Measurements from ENCODE around the gene PTGES. TPM values are rescaled to one million over a fixed set of nuclear protein-coding genes. Genes with fewer than 3 reads are reported as not detected.

PTGES gene
- total and polyA plus RNA-seq, 9 of the 15 experiments (the other 6 are each of a cell fraction or from before 2014, with no cell fraction given): 0.13 TPM; not detected in 8

DNA sequence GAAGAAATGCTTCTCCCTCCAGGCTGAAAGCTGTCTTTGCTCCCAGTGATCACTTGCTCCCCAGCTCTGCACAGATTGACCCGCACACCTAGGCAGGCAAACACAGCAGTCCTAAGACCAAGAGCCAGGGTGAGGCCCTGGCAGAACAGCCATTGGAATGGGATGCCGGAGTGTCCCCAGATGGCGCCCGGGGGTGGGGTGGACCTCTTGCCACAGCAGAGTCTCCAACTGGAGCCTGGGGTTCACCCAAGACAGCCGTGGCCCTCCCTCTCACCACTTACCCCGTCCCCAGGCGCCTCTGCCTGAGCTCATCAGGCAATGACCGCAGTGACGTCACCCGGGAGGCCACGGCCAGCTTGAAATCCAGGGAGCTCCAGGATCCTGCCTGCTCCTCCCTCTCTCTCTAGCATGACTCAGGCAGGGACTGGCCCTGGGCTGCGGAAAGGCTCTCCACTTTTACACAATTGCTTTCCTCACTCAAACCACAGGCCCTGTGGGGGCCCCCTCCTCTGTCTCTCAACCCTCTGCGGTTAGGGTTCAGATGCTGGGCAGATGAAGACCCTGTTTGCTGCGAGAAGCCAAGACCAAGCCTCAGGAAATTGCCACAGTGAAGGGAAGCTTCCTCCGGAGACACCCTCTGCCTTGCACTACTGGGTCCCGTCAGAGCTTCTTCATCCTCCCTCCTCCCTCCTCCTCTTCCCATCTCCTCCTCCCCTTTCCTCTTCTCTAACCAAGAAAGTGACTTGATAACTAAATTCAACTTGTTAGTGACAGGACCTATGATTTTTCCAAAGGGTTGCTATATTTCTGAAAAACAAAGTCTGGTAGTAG is 24.3 kb upstream of the PTGES start (continued):
- TF ChIP-seq, protein P1, sequence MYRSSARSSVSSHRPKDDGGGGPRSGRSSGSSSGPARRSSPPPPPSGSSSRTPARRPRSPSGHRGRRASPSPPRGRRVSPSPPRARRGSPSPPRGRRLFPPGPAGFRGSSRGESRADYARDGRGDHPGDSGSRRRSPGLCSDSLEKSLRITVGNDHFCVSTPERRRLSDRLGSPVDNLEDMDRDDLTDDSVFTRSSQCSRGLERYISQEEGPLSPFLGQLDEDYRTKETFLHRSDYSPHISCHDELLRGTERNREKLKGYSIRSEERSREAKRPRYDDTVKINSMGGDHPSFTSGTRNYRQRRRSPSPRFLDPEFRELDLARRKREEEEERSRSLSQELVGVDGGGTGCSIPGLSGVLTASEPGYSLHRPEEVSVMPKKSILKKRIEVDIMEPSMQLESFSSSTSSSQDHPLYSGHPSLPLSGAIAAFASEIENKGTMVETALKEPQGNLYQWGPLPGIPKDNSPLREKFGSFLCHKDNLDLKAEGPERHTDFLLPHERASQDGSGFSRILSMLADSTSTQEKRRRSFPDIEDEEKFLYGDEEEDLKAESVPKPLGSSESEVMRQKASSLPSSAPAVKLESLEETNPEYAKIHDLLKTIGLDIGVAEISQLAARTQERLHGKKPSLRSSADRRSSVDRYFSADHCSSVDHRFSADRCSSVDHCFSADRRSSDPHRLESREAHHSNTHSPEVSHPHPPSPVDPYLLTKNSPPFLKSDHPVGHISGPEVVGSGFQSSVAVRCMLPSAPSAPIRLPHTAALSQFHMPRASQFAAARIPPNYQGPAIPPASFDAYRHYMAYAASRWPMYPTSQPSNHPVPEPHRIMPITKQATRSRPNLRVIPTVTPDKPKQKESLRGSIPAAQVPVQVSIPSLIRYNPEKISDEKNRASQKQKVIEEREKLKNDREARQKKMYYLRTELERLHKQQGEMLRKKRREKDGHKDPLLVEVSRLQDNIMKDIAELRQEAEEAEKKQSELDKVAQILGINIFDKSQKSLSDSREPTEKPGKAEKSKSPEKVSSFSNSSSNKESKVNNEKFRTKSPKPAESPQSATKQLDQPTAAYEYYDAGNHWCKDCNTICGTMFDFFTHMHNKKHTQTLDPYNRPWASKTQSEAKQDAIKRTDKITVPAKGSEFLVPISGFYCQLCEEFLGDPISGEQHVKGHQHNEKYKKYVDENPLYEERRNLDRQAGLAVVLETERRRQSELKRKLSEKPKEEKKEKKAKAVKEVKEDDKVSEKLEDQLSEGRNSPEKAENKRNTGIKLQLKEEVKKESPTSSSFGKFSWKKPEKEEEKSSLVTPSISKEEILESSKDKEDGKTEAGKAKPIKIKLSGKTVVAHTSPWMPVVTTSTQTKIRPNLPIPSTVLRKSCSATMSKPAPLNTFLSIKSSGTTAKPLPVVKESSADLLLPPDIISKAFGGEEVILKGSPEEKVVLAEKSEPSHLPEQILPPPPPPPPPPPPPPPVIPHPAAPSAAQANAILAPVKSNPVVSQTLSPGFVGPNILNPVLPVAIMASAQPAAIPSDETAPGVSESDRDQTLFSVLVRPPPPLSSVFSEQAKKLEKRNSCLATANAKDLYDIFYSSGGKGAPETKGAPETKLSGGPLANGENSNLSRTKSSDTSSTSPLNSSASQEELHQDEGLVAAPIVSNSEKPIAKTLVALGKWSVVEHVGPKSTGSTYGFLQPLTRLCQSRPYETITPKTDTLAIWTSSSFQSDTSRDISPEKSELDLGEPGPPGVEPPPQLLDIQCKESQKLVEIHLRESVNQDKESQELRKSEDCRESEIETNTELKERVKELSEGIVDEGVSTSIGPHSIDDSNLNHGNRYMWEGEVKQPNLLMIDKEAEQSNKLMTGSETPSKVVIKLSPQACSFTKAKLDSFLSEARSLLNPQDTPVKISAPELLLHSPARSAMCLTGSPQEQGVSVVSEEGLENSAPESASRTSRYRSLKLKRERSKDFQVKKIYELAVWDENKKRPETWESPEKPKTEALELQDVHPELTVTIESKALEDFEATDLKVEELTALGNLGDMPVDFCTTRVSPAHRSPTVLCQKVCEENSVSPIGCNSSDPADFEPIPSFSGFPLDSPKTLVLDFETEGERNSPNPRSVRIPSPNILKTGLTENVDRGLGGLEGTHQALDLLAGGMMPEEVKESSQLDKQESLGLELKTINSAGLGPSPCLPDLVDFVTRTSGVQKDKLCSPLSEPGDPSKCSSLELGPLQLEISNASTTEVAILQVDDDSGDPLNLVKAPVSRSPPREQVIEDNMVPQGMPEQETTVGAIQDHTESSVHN (IDR thresholded peaks at IDR 0.05; ENCODE audit: borderline replicate concordance in 1 of 2, low read depth in 1 of 2): peak in 1 of 2 experiments; percentile 92; a peak in 2 of 4 replicates
- no peak for TF ChIP-seq SRSF7 (optimal IDR thresholded peaks at IDR 0.05; ENCODE audit: low read depth, low read length)
- TF ChIP-seq RUNX1 (IDR thresholded peaks at IDR 0.05; ENCODE audit: low read depth): no peak; the same call in 1 of the 2 replicates
- no peak; the same call in 1 of the 2 replicates for TF ChIP-seq ZNF408 (CRISPR knock-in tag; IDR thresholded peaks at IDR 0.05; ENCODE audit: low read depth)
- no peak for TF ChIP-seq BDP1 (IDR thresholded peaks at IDR 0.05; ENCODE audit: insufficient read depth, insufficient read length)
- peak; percentile 99 for TF ChIP-seq JUN (IDR thresholded peaks at IDR 0.05; ENCODE audit: borderline replicate concordance, low read depth, low read length)
- peak; percentile 99 for TF ChIP-seq JUN (CRISPR knock-in tag; IDR thresholded peaks at IDR 0.05; ENCODE audit: borderline replicate concordance)
- TF ChIP-seq SMARCE1 (IDR thresholded peaks at IDR 0.05): peak; percentile 95
- TF ChIP-seq ZNF609 (CRISPR knock-in tag; IDR thresholded peaks at IDR 0.05; ENCODE audit: borderline replicate concordance): no peak
- no peak for TF ChIP-seq NR2C2 (CRISPR knock-in tag; IDR thresholded peaks at IDR 0.05)
- TF ChIP-seq NR2C2 (tag; IDR thresholded peaks at IDR 0.05): peak; percentile 88
- TF ChIP-seq PRMT5 (CRISPR knock-in tag; IDR thresholded peaks at IDR 0.05): no peak
